A204.1 (cell line): ENCODE results near the gene DUSP28.
"Not testable (repeated sequence)": the region's sequence is repeated elsewhere in the genome, so short reads cannot be mapped to it uniquely, and the experiment has no call there.

Experiments
- FAIRE-seq: peaks from 2 replicates; lab custom pipeline; 2012; peaks lifted over from hg19 to GRCh38; lab: Jason Lieb, UNC

The DUSP28 gene

GRCh38 chr2:240527153-240527750 is 32.9 kb upstream of the DUSP28 start:
- FAIRE-seq: no peak

GRCh38 chr2:240528406-240529040 is 31.6 kb upstream of the DUSP28 start:
- FAIRE-seq: no peak

- FAIRE-seq: no peak
Observed at GRCh38 chr2:240529344-240529999, 30.7 kb upstream of the DUSP28 start.

- no peak for FAIRE-seq
Observed at GRCh38 chr2:240530181-240530580, 30.0 kb upstream of the DUSP28 start.

DNA sequence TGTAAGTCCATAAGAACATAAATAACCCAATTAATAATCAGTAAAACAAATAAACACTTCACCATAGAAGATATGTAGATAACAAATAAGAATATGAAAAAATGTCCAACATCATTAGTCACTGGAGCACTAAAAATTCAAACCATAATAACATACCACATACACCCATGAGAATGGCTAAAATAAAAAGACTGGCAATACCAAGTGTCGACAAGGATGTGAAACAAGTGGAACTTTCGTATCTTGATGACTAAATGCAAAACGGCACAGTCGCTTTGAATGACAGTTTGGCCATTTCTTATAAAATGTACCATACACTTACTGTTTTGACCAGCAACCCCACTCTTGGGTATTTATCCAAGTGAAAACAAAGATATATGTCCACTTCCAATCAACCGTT is 29.1 kb upstream of the DUSP28 start:
- FAIRE-seq: no peak

DNA sequence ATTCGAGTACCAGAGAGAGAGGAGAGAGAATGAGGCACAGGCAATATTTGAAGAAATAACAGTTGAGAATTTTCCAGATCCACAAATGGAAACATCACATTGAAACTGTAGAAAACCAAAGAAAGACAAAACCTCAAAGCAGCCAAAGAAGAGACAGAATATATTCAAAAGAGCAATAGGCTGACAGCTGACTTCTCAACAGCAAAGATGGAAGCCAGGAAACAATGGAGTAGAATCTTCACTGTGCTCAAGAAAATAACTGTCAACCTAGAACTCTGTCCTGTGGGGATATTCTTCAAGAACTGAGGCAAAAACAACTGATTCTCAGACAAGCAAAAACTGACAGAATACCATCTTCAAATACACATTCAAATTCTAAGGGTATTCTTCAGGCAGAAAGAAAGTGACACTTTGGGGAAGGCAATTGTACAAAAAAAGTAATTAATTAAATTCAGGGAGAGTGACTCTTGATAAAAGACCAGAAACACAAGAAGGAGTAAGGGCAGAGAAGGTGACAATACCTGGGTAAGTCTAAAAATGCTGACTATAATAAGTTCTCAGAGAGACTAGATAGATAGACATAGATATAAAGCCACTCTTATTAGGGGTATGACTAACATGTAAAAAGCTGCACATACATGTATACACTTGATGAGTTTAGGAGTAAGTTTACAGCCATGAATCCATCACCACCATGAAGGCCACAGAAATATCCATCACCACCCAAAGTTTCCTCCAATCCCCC is 28.0 kb upstream of the DUSP28 start:
- FAIRE-seq: no peak

- FAIRE-seq: no peak
Observed at GRCh38 chr2:240538031-240538780, 22.0 kb upstream of the DUSP28 start.

GRCh38 chr2:240539101-240539500 is 21.1 kb upstream of the DUSP28 start:
- FAIRE-seq: not testable (repeated sequence)

DNA sequence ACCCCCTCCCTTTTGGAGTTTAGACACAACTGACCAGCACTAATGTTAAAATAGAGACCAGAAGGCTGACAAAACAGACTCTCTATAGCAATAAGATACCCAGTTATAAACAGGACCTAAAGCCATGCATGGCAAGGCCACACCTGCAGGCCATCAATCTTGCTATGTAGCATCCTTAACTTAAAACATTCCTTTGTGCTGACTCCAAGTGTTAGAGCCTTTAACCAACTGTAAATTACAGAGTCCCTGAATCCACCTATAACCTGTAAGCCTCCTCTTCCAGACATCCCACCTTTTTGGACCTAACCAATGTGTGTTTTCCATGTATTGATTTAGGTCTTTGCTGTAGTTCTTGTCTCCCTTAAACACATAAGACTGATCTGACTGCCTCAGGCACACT is 20.3 kb upstream of the DUSP28 start:
- FAIRE-seq: no peak

- FAIRE-seq: no peak
Observed at GRCh38 chr2:240551288-240551687, 8.9 kb upstream of the DUSP28 start.

DNA sequence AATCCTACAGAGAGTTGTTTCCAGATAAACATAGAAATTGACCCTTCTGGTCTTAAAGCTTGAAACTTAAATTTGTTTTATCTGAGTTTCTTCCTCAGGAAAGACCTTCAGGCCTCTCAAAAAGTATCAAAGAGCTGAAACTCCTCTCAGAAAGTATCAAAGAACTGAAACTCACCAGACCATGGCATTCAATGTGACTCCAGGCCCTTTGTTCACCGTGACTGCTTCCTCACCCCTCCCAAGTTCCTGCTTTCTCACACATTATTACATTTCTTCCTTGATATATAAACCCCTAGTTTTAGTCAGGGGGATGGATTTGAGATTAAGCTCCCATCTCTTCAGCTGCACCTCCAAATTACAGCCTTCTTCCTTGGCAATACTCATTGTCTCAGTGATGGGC is 8.3 kb upstream of the DUSP28 start:
- no peak for FAIRE-seq

GRCh38 chr2:240553956-240554480 is 6.1 kb upstream of the DUSP28 start:
- FAIRE-seq: no peak

DNA sequence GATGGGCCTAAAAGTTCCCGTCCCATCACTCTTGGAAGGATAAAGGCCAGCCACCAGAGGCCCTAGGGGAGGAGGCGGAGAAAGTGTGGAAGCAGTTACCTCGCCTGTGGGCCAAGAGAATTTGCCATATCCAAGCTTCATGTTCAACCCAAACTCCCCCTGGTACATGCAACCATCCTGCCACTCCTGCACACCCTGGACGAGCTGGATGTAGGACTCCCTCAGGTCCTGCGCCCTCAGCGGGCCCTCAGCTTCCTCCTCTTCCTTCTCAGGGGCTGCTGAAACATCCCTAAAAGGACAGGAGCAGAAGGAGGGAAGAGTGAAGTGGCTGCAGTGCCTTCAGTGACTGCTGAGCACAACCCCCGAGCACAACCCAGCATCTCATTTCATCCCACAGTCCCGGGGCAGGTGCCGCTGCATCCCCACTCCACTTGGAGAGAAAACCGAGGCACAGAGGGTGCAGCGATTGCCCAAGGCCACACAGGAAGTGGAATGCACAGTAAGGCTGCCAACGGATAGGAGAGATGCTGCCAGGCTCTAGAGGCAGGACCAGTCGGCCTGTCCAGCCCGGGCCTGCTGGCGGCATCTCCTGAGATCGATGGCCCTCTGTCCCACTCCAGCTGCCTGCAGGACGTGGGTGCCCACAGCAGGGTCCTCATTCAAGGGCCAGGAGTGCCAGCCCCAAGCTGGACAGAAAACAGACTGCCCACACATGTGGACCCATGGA is 5.2 kb upstream of the DUSP28 start:
- FAIRE-seq: no peak

GRCh38 chr2:240555541-240556250 is 4.5 kb upstream of the DUSP28 start:
- no peak for FAIRE-seq

DNA sequence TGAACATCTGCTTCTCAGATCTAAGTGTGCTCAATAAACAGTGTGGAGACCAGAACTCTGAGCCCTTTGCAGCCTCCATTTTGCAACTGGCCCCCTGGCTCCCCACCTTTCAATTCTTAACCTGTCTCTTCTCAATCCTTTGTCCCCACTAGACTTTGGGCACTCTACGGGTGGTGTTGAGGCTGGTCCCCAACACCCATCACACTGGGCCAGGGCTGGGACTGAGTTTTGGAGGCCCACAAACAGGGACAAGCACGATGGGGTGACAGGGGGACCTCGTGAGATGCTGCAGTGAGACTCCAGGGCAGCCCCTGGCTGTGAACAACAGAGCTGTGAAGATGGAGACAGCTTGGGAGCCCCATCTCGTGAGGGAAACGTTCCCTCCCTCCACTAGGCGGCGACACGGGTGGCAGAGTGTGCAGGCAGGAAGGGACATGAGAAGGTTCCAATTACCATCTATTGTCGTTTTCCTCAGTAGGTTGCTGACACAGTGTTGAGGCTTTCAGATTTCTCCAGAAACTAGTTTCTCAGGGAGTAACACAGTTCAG is 3.5 kb upstream of the DUSP28 start:
- FAIRE-seq: no peak

GRCh38 chr2:240557101-240557751 is 2.9 kb upstream of the DUSP28 start:
- no peak for FAIRE-seq

- no peak for FAIRE-seq
Observed at GRCh38 chr2:240557808-240558207, 2.3 kb upstream of the DUSP28 start, which contains the start of gene ANKMY1. Gene ANKMY1 (minus strand): TSS chr2:240557988. CDS start chr2:240557335, 653 bp downstream.

DNA sequence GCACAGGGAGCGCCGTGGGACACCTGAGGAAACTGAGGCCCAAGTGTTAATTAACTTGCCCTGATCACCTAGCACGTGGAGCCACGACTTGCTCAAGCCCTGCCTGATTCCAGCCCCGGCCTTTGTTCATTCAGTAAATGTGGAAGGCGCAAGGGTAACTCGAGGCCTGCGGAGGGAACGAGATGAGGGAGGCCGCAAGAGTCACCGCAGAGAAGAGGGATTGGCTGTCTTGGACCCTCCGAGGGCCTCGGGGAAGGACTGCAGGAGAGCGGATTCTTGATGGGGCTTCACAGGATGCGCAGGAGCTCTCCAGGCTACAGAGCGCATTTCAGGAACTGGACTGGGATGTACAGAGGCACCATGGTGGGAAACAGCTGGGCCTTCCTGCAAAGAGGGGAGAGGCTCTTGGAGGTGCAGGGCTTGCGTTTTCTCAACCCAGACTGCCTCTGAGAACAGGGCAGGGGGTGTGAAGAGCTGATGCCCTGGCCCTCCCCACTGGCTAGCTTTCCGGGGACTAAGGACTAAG is 1.9 kb upstream of the DUSP28 start:
- FAIRE-seq: no peak

DNA sequence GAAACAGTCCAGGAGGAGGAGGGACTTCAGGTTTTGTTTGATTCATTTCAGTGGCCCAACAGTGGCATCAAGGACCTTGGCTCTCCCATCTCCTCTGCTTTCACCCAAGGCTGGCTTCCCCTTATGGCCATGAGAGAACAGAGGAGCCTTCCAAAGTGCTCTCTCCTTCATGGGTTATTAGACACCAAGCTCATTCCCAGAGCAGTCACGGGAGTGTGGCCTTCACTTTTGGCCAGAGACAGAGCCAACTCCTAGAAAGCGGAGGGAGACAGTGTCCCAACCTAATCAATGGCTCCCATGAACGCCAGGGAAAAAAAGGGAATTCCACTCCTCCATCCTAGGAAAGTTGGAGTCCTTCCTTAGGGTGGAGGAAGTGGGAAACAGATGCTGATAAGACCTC is 871 bp upstream of the DUSP28 start:
- FAIRE-seq: no peak
